ENCODE data around the gene FXYD6. TPM values are rescaled to one million over a fixed set of nuclear protein-coding genes. Genes with fewer than 3 reads are reported as not detected.

The FXYD6 gene
- total and polyA plus RNA-seq, 9 of the 15 experiments (the other 6 are each of a cell fraction or from before 2014, with no cell fraction given), result 0.07 to 0.35 TPM; not detected in 7

GRCh38 chr11:117909611-117910382 lies 33.3 kb upstream of the FXYD6 start (continued):
- TF ChIP-seq ATF3 (IDR thresholded peaks at IDR 0.05) (no peak), ATF3 (CRISPR knock-in tag; conservative IDR thresholded peaks at IDR 0.05) (no peak; the same call in 1 of the 2 replicates), CTBP1 (IDR thresholded peaks at IDR 0.05; ENCODE audit: borderline replicate concordance) (peak; percentile 88), MBD1 (CRISPR knock-in tag; IDR thresholded peaks at IDR 0.05) (no peak), STAT6 (CRISPR knock-in tag; IDR thresholded peaks at IDR 0.05) (0 out of 2 replicates have a peak, but pooled peaks have one; percentile 55), CTCFL (IDR thresholded peaks at IDR 0.05; ENCODE audit: borderline replicate concordance, insufficient read depth, low read depth, low read length, poor library complexity, severe bottlenecking) (no peak), PTBP1 (IDR thresholded peaks at IDR 0.05; ENCODE audit: low read depth, low read length) (no peak), MLLT1 (IDR thresholded peaks at IDR 0.05) (no peak), USF2 (CRISPR knock-in tag; IDR thresholded peaks at IDR 0.05) (no peak), SNRNP70 (optimal IDR thresholded peaks at IDR 0.05; ENCODE audit: low read depth, low read length) (no peak), ETV6 (IDR thresholded peaks at IDR 0.05; ENCODE audit: borderline replicate concordance in 1 of 2, low read depth in 2 of 2, low read length in 1 of 2) (no peak), ETV6 (CRISPR knock-in tag; IDR thresholded peaks at IDR 0.05; ENCODE audit: borderline replicate concordance) (no peak), ZNF282 (CRISPR knock-in tag; IDR thresholded peaks at IDR 0.05) (no peak), HES1 (IDR thresholded peaks at IDR 0.05; ENCODE audit: low read depth) (no peak), GTF2E2 (tag; IDR thresholded peaks at IDR 0.05) (no peak), TRIM28 (IDR thresholded peaks at IDR 0.05) (0 out of 2 replicates have a peak, but pooled peaks have one; percentile 21)

Data from K562 (cell line).